H1 (cell line): ENCODE data around the gene YWHAG. TPM values are rescaled to one million over a fixed set of nuclear protein-coding genes. Genes with fewer than 3 reads are reported as not detected.

ENCODE experiments used
- ASH2L ChIP-seq: fragments of 200-600, 300-600 bp; sonication (generic); IDR thresholded peaks from one replicate; pipeline ENCODE4 v1.7.1; 2017; ENCODE audit warnings: low read length
- CBX8 ChIP-seq: fragments of 300-800, 300-1000 bp; sonication (generic); IDR thresholded peaks from 2 replicates; pipeline ENCODE4 v1.7.1; 2016; ENCODE audit warnings: low read depth, low read length, borderline replicate concordance
- CTBP2 ChIP-seq: IDR thresholded peaks from 2 replicates; pipeline ENCODE4 v1.7.0; 2011; ENCODE audit warnings: borderline replicate concordance, mild to moderate bottlenecking, moderate library complexity, mixed read lengths, low read length; ENCODE audit not compliant: insufficient read depth, insufficient read length
- GTF2F1 ChIP-seq: IDR thresholded peaks from 2 replicates; pipeline ENCODE4 v1.6.1; 2012; ENCODE audit warnings: low read depth, low read length, improper control_type of control experiment, borderline replicate concordance
- JUND ChIP-seq: IDR thresholded peaks from 2 replicates; pipeline ENCODE4 v1.6.1; 2011; ENCODE audit warnings: mild to moderate bottlenecking, improper control_type of control experiment, low read length
- NRF1 ChIP-seq: IDR thresholded peaks from 2 replicates; pipeline ENCODE4 v1.6.1; 2011; ENCODE audit warnings: mild to moderate bottlenecking, low read depth, low read length, improper control_type of control experiment
- PHF8 ChIP-seq: fragments of 200-600 bp; sonication (generic); conservative IDR thresholded peaks from 2 replicates; pipeline ENCODE4 v1.7.1; 2012; ENCODE audit warnings: low read depth, mild to moderate bottlenecking, inconsistent platforms, low read length, moderate library complexity
- POLR2A ChIP-seq, 2 experiments: IDR thresholded peaks; 1 replicate in 1 of 2; 2 replicates in 1 of 2; pipeline ENCODE4 v1.6.1; 2011; ENCODE audit warnings: low read depth in 2 of 2, low read length in 2 of 2, mild to moderate bottlenecking in 2 of 2; ENCODE audit errors: control extremely low read depth in 1 of 2
- RBBP5 ChIP-seq: IDR thresholded peaks from 2 replicates; pipeline ENCODE4 v1.7.1; 2012; ENCODE audit warnings: low read depth, mild to moderate bottlenecking, inconsistent platforms, low read length, moderate library complexity, borderline replicate concordance
- SAP30 ChIP-seq: fragments of 300-600 bp; sonication (generic); IDR thresholded peaks from 2 replicates; pipeline ENCODE4 v1.7.1; 2012; ENCODE audit warnings: low read length, moderate library complexity, mild to moderate bottlenecking, inconsistent platforms; ENCODE audit not compliant: insufficient read depth, insufficient replicate concordance
- SIX5 ChIP-seq: IDR thresholded peaks from 2 replicates; pipeline ENCODE4 v1.6.1; 2011; ENCODE audit warnings: mild to moderate bottlenecking, low read depth, low read length
- SP1 ChIP-seq: IDR thresholded peaks from 2 replicates; pipeline ENCODE4 v1.6.1; 2011; ENCODE audit warnings: low read depth, low read length
- SP2 ChIP-seq: IDR thresholded peaks from 2 replicates; pipeline ENCODE4 v1.6.1; 2012; ENCODE audit warnings: mild to moderate bottlenecking, low read length, inconsistent platforms
- SUZ12 ChIP-seq: fragments of 200-600 bp; sonication (generic); IDR thresholded peaks from 2 replicates; pipeline ENCODE4 v1.6.1; 2012; ENCODE audit warnings: mild to moderate bottlenecking, inconsistent platforms, low read length, moderate library complexity, mixed read lengths
- TAF7 ChIP-seq: optimal IDR thresholded peaks from 2 replicates; pipeline ENCODE3; 2011; ENCODE audit warnings: low read depth, mild to moderate bottlenecking, inconsistent platforms, low read length, moderate library complexity, borderline replicate concordance
- TEAD4 ChIP-seq: IDR thresholded peaks from 2 replicates; pipeline ENCODE4 v1.6.1; 2012; ENCODE audit warnings: low read depth, low read length, inconsistent platforms, mixed read lengths
- YY1 ChIP-seq: IDR thresholded peaks from 2 replicates; pipeline ENCODE4 v1.6.1; 2011; ENCODE audit warnings: low read depth, mild to moderate bottlenecking, low read length
- ZNF274 ChIP-seq: IDR thresholded peaks from 2 replicates; pipeline ENCODE4 v1.7.0; 2012; ENCODE audit warnings: low read length, borderline replicate concordance; ENCODE audit errors: extremely low read depth
- polyA plus RNA-seq, 7 experiments: library from polyadenylated mRNA; depleted of rRNA in 3 of 7; stranded (reverse) in 5 of 7; unstranded in 2 of 7; fragments of >200 nt in 5 of 7; fragments of 200-250 nt in 2 of 7; gene quantifications; 1 replicate in 5 of 7; 2 replicates in 1 of 7; 4 replicates in 1 of 7; pipeline versions ENCODE4 v1.2.1 to v1.2.3, GENCODE V29; 2011 to 2013; ENCODE audit warnings: missing spikeins in 2 of 7, mixed read lengths in 2 of 7
- total RNA-seq: library from RNA; stranded (reverse); fragmentation: NEBNext Ultra II Directional; extraction: Animal tissue kit (Norgen Biotek cat#: 25700); gene quantifications from 2 replicates; pipeline ENCODE4 v1.2.1, GENCODE V29; 2021
- TF ChIP-seq, protein P1 (sequence below): IDR thresholded peaks from 2 replicates; pipeline ENCODE4 v1.6.1; 2012; ENCODE audit warnings: low read length, inconsistent platforms
- TF ChIP-seq, protein P2 (sequence below), 3 experiments: IDR thresholded peaks; 1 replicate in 2 of 3; 2 replicates in 1 of 3; pipeline versions ENCODE4 v1.5.1 to v1.6.1; 2011; ENCODE audit warnings: low read length in 3 of 3, mild to moderate bottlenecking in 3 of 3, inconsistent platforms in 2 of 3, low read depth in 1 of 3, moderate library complexity in 1 of 3; ENCODE audit not compliant: insufficient read depth in 1 of 3; ENCODE audit errors: control extremely low read depth in 1 of 3

The YWHAG gene
- total and polyA plus RNA-seq, 2 of the 8 experiments (the other 6 are each of a cell fraction or from before 2014, with no cell fraction given), result 57.2 to 241 TPM

DNA sequence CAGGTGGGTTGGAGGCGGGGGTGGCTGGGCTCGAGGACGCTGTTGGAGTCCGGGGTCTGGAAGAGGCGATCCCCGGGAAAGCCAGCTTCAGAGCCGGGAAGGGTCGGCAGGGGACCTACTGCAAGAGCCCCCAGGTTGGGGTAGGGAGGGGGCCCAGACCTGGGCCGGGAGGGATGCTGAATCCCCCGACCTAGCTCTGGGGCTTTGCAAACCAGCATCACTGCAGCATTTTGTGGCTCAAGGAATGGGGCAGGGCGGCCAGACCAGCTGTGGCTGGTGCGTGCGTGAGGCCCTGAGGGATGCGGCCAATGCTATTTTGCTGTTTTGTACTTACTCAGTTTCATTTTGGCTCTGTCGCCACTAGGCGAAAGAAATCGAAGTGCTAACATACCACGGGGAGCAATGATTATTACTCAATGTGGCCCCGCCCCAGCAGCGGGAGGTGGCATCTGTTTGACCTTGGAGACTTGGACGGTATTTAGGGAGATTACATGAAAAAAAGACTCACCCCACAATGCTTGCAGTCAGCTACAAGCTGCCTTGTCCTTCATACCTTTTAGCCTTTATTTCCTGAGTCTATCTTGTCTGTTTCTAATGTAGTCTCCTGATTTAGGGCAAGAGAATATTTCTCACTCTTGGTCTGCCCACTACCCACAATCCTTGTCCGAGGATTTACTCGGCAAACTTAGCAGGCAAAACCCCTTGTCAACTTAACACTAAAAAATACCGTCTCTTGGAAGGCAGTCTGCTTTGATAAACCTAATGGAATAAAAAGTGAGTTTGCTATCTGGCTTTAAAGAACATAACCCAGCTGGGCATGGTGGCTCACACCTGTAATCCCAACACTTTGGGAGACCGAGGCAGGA lies 40.1 kb downstream of the YWHAG start (continued):
- no peak for TF ChIP-seq SP1
- no peak for TF ChIP-seq SP2
- TF ChIP-seq, protein P1, sequence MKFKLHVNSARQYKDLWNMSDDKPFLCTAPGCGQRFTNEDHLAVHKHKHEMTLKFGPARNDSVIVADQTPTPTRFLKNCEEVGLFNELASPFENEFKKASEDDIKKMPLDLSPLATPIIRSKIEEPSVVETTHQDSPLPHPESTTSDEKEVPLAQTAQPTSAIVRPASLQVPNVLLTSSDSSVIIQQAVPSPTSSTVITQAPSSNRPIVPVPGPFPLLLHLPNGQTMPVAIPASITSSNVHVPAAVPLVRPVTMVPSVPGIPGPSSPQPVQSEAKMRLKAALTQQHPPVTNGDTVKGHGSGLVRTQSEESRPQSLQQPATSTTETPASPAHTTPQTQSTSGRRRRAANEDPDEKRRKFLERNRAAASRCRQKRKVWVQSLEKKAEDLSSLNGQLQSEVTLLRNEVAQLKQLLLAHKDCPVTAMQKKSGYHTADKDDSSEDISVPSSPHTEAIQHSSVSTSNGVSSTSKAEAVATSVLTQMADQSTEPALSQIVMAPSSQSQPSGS, result no peak
- TF ChIP-seq CTBP2, result no peak
- TF ChIP-seq SIX5, result no peak
- TF ChIP-seq TAF7, result peak; percentile 8
- TF ChIP-seq ZNF274, result no peak
- 0 out of 2 replicates have a peak, but pooled peaks have one; percentile 34 for TF ChIP-seq TEAD4
- no peak for TF ChIP-seq YY1
- no peak for TF ChIP-seq NRF1
- no peak for TF ChIP-seq CBX8
- TF ChIP-seq, protein P2, sequence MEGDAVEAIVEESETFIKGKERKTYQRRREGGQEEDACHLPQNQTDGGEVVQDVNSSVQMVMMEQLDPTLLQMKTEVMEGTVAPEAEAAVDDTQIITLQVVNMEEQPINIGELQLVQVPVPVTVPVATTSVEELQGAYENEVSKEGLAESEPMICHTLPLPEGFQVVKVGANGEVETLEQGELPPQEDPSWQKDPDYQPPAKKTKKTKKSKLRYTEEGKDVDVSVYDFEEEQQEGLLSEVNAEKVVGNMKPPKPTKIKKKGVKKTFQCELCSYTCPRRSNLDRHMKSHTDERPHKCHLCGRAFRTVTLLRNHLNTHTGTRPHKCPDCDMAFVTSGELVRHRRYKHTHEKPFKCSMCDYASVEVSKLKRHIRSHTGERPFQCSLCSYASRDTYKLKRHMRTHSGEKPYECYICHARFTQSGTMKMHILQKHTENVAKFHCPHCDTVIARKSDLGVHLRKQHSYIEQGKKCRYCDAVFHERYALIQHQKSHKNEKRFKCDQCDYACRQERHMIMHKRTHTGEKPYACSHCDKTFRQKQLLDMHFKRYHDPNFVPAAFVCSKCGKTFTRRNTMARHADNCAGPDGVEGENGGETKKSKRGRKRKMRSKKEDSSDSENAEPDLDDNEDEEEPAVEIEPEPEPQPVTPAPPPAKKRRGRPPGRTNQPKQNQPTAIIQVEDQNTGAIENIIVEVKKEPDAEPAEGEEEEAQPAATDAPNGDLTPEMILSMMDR (IDR thresholded peaks at IDR 0.05; ENCODE audit: control extremely low read depth in 1 of 3, insufficient read depth in 1 of 3, low read depth in 1 of 3, low read length in 3 of 3), result peak in 1 of 3 experiments; percentile 13; a peak in 1 of 4 replicates
- no peak for TF ChIP-seq GTF2F1
- peak in 1 of 2 experiments; percentile 64; a peak in 2 of 3 replicates for TF ChIP-seq POLR2A (IDR thresholded peaks at IDR 0.05; ENCODE audit: control extremely low read depth in 1 of 2, low read depth in 2 of 2, low read length in 2 of 2)
- TF ChIP-seq PHF8, result no peak
- TF ChIP-seq SUZ12, result no peak
- TF ChIP-seq SAP30, result peak; percentile 54
- peak; percentile 71 for TF ChIP-seq ASH2L
- TF ChIP-seq JUND, result no peak
- no peak for TF ChIP-seq RBBP5
